ENCODE measurements around the gene SLFNL1.

SLFNL1 gene

GRCh38 chr1:41021526-41022308, at the start of gene SLFNL1:
Gene SLFNL1, minus strand, starts transcription at chr1:41021725. Its CDS starts 1,065 bp downstream, at chr1:41020660.
- peak; percentile 34 for DNase-seq (ENCODE audit: low read depth)

GRCh38 chr1:41056907-41057306, 35.4 kb upstream of the SLFNL1 start:
- DNase-seq (ENCODE audit: low read depth) = no peak

- DNase-seq (ENCODE audit: low read depth) = no peak
Observed at GRCh38 chr1:41053316-41053715, 31.8 kb upstream of the SLFNL1 start.

GRCh38 chr1:41051022-41051421, 29.5 kb upstream of the SLFNL1 start:
- DNase-seq (ENCODE audit: low read depth) = peak; percentile 38

- DNase-seq (ENCODE audit: low read depth) = no peak
Observed at GRCh38 chr1:41048540-41048939, 27.0 kb upstream of the SLFNL1 start.

GRCh38 chr1:41046347-41046775, 24.8 kb upstream of the SLFNL1 start:
- no peak for DNase-seq (ENCODE audit: low read depth)

- no peak for DNase-seq (ENCODE audit: low read depth)
Observed at GRCh38 chr1:41045740-41046139, 24.2 kb upstream of the SLFNL1 start.

GRCh38 chr1:41044187-41044586, 22.7 kb upstream of the SLFNL1 start:
- no peak for DNase-seq (ENCODE audit: low read depth)

- DNase-seq (ENCODE audit: low read depth) = no peak
Observed at GRCh38 chr1:41041614-41042270, 20.2 kb upstream of the SLFNL1 start.

- DNase-seq (ENCODE audit: low read depth) = peak; percentile 38
Observed at GRCh38 chr1:41038110-41038509, 16.6 kb upstream of the SLFNL1 start.

GRCh38 chr1:41037116-41037903, 15.8 kb upstream of the SLFNL1 start:
- DNase-seq (ENCODE audit: low read depth) = no peak

- no peak for DNase-seq (ENCODE audit: low read depth)
Observed at GRCh38 chr1:41033272-41033671, 11.7 kb upstream of the SLFNL1 start.

- no peak for DNase-seq (ENCODE audit: low read depth)
Observed at GRCh38 chr1:41032147-41032546, 10.6 kb upstream of the SLFNL1 start.

- no peak for DNase-seq (ENCODE audit: low read depth)
Observed at GRCh38 chr1:41030872-41031616, 9.5 kb upstream of the SLFNL1 start.

- DNase-seq (ENCODE audit: low read depth) = no peak
Observed at GRCh38 chr1:41028034-41028642, 6.6 kb upstream of the SLFNL1 start.

- no peak for DNase-seq (ENCODE audit: low read depth)
Observed at GRCh38 chr1:41025979-41026819, 4.7 kb upstream of the SLFNL1 start.

- no peak for DNase-seq (ENCODE audit: low read depth)
Observed at GRCh38 chr1:41024953-41025352, 3.4 kb upstream of the SLFNL1 start.

GRCh38 chr1:41023279-41023990, 1.9 kb upstream of the SLFNL1 start:
- DNase-seq (ENCODE audit: low read depth) = peak; percentile 53

- DNase-seq (ENCODE audit: low read depth) = no peak
Observed at GRCh38 chr1:41022424-41022823, 899 bp upstream of the SLFNL1 start.

- no peak for DNase-seq (ENCODE audit: low read depth)
Observed at GRCh38 chr1:41020654-41021053, 871 bp downstream of the SLFNL1 start.

All from ELR (cell line).